A673 (cell line): ENCODE data around the gene CNTNAP4. TPM values are rescaled to one million over a fixed set of nuclear protein-coding genes. Genes with fewer than 3 reads are reported as not detected.

Experiments used
- BruUV-seq: library from RNA; stranded (reverse); fragments of 400-500 nt; replicated peaks from 2 replicates; lab custom pipeline; 2021; lab: Mats Ljungman, UMichigan
- CTCF ChIA-PET: fragments of 300-600 bp; sonication (Branson Sonifier 250); formaldehyde crosslinking; loops from one replicate; lab custom pipeline; 2022; ENCODE audit warnings: antibody characterized with exemption; lab: Charles Lee
- POLR2A ChIA-PET: fragments of 300-600 bp; sonication (Branson Sonifier 250); formaldehyde crosslinking; loops from one replicate; lab custom pipeline; 2022; ENCODE audit warnings: antibody characterized with exemption; ENCODE audit not compliant: low non-redundant PET; lab: Charles Lee
- DNase-seq: peaks from one replicate; pipeline ENCODE4 v3.0.0-alpha.2; 2015; ENCODE audit warnings: low spot score
- H3K27ac ChIP-seq: fragments of 200-600 bp; sonication (generic); 2 replicates; pipeline ENCODE4 v1.5.1; 2016; ENCODE audit warnings: mixed run types, low read depth, mild to moderate bottlenecking, mixed read lengths, antibody characterized with exemption, low read length; ENCODE audit not compliant: poor library complexity, severe bottlenecking
- H3K27me3 ChIP-seq: fragments of 200-600 bp; sonication (generic); replicated peaks from 2 replicates; pipeline ENCODE4 v1.6.1; 2017; ENCODE audit warnings: mixed run types, low read depth, mild to moderate bottlenecking, mixed read lengths, antibody characterized with exemption, low read length; ENCODE audit not compliant: insufficient read depth, poor library complexity
- H3K36me3 ChIP-seq: fragments of 200-600 bp; sonication (generic); 2 replicates; pipeline ENCODE4 v1.6.1; 2016; ENCODE audit warnings: mixed run types, mild to moderate bottlenecking, mixed read lengths, antibody characterized with exemption, low read length; ENCODE audit not compliant: insufficient read depth, poor library complexity, severe bottlenecking
- H3K4me1 ChIP-seq: fragments of 200-600 bp; sonication (generic); 2 replicates; pipeline ENCODE4 v1.6.1; 2017; ENCODE audit warnings: mixed run types, mild to moderate bottlenecking, mixed read lengths, antibody characterized with exemption, low read length; ENCODE audit not compliant: insufficient read depth, poor library complexity, severe bottlenecking
- H3K4me3 ChIP-seq: fragments of 200-600 bp; sonication (generic); 2 replicates; pipeline ENCODE4 v1.5.1; 2016; ENCODE audit warnings: low read depth, mixed run types, mild to moderate bottlenecking, mixed read lengths, low read length; ENCODE audit not compliant: poor library complexity, severe bottlenecking
- H3K9me3 ChIP-seq: fragments of 200-600 bp; sonication (generic); 2 replicates; pipeline ENCODE4 v1.6.1; 2016; ENCODE audit warnings: mixed run types, low read depth, mild to moderate bottlenecking, mixed read lengths, antibody characterized with exemption, low read length; ENCODE audit not compliant: poor library complexity, severe bottlenecking
- CTCF ChIP-seq: fragments of 300-800, 200-600 bp; sonication (generic); conservative IDR thresholded peaks from 2 replicates; pipeline ENCODE4 v1.5.1; 2017; ENCODE audit warnings: low read depth, mild to moderate bottlenecking, antibody characterized with exemption, low read length, moderate library complexity, mixed read lengths
- EZH2 ChIP-seq: fragments of 200-600 bp; sonication (generic); IDR thresholded peaks from 2 replicates; pipeline ENCODE4 v1.6.1; 2017; ENCODE audit warnings: borderline replicate concordance, low read depth, mild to moderate bottlenecking, mixed read lengths, antibody characterized with exemption, low read length; ENCODE audit not compliant: poor library complexity, severe bottlenecking
- intact Hi-C: fragments of 100-400 bp; cut with micrococcal nuclease; formaldehyde crosslinking; loops from one replicate; pipeline ENCODE4 v1.10.0; 2022; ENCODE audit not compliant: unreplicated experiment
- total RNA-seq: library from RNA; stranded (reverse); gene quantifications from 2 replicates; pipeline ENCODE4 v1.2.3, GENCODE V29; 2021

Gene CNTNAP4
- total RNA-seq, 1 experiment from 2014 or later: not detected

- CTCF ChIA-PET: no interaction called here
These were observed 184.6 kb downstream of the CNTNAP4 start for GRCh38 chr16:76461836-76462235.

GRCh38 chr16:76464955-76465620, 187.9 kb downstream of the CNTNAP4 start:
- BruUV-seq: no TSS peak
- CTCF ChIA-PET: no interaction called here
- no peak for DNase-seq
- no peak overlapping the region for H3K27ac ChIP-seq
- H3K27me3 ChIP-seq: peaks cover 38% of the 10 kb centered on the region
- no peak overlapping the region for H3K4me3 ChIP-seq
- H3K36me3 ChIP-seq: no peaks in the 10 kb centered on the region
- H3K4me1 ChIP-seq: no peaks in the 10 kb centered on the region
- TF ChIP-seq EZH2: no peak
- no peak for TF ChIP-seq CTCF
- intact Hi-C loops: no loop called here
- POLR2A ChIA-PET: no interaction called here
- H3K9me3 ChIP-seq: no peaks in the 10 kb centered on the region

More at GRCh38 chr16:76461836-76462235, 184.6 kb downstream of the CNTNAP4 start:
- intact Hi-C loops: no loop called here
- no peak for TF ChIP-seq EZH2
- no peak for TF ChIP-seq CTCF
- no TSS peak for BruUV-seq
- no peak for DNase-seq
- H3K36me3 ChIP-seq: no peaks in the 10 kb centered on the region
- POLR2A ChIA-PET: no interaction called here
- peaks cover 38% of the 10 kb centered on the region for H3K27me3 ChIP-seq
- no peaks in the 10 kb centered on the region for H3K9me3 ChIP-seq
- H3K4me3 ChIP-seq: no peak overlapping the region
- no peaks in the 10 kb centered on the region for H3K4me1 ChIP-seq
- H3K27ac ChIP-seq: no peak overlapping the region

GRCh38 chr16:76466871-76467270, 189.7 kb downstream of the CNTNAP4 start:
- DNase-seq: no peak
- H3K27me3 ChIP-seq: peaks cover 37% of the 10 kb centered on the region
- H3K27ac ChIP-seq: no peak overlapping the region
- no peaks in the 10 kb centered on the region for H3K9me3 ChIP-seq
- intact Hi-C loops: no loop called here
- ChIA-PET CTCF (no interaction called here), POLR2A (no interaction called here)
- no peaks in the 10 kb centered on the region for H3K4me1 ChIP-seq
- no peak overlapping the region for H3K4me3 ChIP-seq
- BruUV-seq: no TSS peak
- no peaks in the 10 kb centered on the region for H3K36me3 ChIP-seq
- no peak for TF ChIP-seq EZH2
- no peak for TF ChIP-seq CTCF
